HS-5 (cell line): ENCODE results near the gene KIAA0930.

ENCODE experiments used
- DNase-seq: peaks from one replicate; pipeline ENCODE4 v3.0.0-alpha.2; 2012; ENCODE audit warnings: low read depth

The KIAA0930 gene

GRCh38 chr22:45237065-45237990 is 3.4 kb downstream of the KIAA0930 start:
- no peak for DNase-seq

GRCh38 chr22:45235851-45236342 is 4.8 kb downstream of the KIAA0930 start:
- no peak for DNase-seq

- DNase-seq, result no peak
These were observed 5.5 kb downstream of the KIAA0930 start for GRCh38 chr22:45235101-45235777.

- DNase-seq, result no peak
These were observed 6.9 kb downstream of the KIAA0930 start for GRCh38 chr22:45233827-45234226.

DNA sequence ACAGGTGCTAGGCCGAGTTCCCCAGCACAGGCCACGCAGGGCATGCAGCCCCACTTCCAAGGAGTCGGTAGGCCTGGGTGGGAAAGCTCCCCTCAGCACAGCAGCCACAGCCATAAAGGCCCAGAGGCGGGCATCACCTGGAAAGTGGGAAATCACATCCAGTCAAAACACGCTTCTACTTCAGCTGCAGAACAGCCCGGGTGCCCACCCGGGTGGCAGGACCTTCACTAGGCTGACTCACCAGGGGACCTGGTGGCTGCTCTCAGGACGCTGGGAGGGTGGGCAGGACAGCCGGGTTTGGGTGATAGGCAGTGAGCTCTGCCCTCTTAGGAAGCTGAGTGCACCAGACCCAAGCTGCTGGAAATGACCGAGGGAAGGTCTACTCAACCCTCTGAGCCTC is 7.3 kb downstream of the KIAA0930 start:
- no peak for DNase-seq

GRCh38 chr22:45231293-45231692 is 9.4 kb downstream of the KIAA0930 start:
- no peak for DNase-seq

DNA sequence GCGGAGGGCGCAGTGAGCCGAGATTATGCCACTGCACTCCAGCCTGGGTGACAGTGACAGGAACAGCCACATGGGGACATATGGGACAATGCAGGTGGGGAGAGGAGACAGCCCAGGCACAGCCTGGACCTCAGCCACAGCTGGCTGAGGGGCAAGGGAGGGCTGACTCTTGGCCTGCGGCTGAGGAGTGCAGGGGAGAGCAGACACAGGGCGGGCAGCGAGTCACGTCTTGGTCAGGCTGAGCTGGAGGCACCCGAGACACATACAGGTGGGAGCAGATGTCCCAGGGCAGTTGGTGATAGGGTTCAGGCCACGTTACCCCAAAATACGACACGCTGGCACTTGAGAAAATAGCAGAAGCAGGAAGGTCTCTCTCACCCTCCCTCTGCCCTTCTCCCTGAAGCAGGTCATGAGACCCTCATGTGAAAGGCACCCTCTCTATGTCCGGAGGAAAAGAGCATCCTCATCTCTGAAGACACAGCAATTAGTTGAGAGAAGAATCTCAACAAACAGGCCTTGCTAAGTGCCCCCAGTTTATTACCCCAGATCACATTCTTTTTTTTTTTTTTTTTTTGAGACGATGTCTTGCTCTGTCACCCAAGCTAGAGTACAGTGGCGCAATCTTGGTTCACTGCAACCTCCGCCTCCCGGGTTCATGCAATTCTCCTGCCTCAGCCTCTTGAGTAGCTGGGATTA is 10.5 kb downstream of the KIAA0930 start:
- no peak for DNase-seq

- no peak for DNase-seq
These were observed 11.5 kb downstream of the KIAA0930 start for GRCh38 chr22:45229181-45229580.

GRCh38 chr22:45228401-45228754 is 12.3 kb downstream of the KIAA0930 start:
- no peak for DNase-seq

- no peak for DNase-seq
These were observed 12.9 kb downstream of the KIAA0930 start for GRCh38 chr22:45227645-45228400.

DNA sequence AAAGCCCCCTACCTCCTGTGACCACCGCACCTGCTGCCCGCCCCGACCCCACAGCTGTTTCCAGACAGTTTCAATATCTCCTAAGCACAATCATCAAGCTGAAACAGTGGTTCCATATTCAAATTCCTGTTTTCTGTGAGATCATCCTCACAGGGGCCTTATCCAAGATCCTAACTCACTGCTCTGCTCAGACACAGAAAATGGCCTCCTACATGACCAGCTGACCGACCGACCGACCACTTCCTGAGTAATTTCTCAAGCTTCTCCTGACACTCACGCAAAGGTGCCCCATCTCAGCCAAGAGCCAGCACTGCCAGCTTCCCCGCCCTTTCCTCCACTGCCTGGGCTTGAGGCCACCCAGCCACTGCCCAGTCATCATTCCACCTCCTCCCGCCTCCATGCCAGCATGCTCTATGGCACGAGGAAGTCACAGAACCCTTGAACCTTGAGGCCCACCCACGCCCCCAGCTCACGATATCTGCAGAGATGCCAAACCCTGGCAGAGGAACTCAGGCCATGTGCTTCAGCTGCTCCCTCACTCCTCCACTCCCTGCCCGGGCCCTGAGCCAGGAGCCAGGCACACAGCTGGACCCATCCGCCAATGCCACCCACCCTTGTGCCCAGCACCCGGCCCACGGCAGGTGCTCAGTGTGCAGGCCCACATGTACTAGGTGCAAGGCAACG is 14.0 kb downstream of the KIAA0930 start:
- DNase-seq, result no peak

GRCh38 chr22:45225732-45226502 is 14.8 kb downstream of the KIAA0930 start:
- DNase-seq, result no peak

- no peak for DNase-seq
These were observed 15.5 kb downstream of the KIAA0930 start for GRCh38 chr22:45224988-45225731.

GRCh38 chr22:45224331-45224730 is 16.4 kb downstream of the KIAA0930 start:
- no peak for DNase-seq

- no peak for DNase-seq
These were observed 17.2 kb downstream of the KIAA0930 start for GRCh38 chr22:45223304-45224117.

DNA sequence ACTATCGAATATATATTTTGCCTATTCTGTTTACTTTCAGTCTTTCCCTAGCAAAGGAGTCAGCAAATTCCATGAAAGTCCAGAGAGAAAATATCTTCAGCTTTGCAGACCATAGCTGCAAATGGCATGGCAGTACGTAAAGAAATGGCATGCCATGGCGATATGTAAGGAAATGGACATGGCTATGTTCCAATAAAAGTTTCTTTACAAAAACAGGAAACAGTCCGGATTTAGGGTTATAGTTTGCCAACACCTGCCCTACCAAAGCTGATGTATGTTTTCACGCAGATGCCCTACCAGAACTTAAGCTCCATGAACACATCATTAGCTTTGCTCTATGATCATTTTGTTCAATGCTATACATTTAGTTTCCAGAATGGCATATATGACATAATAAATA is 19.5 kb downstream of the KIAA0930 start:
- no peak for DNase-seq

DNA sequence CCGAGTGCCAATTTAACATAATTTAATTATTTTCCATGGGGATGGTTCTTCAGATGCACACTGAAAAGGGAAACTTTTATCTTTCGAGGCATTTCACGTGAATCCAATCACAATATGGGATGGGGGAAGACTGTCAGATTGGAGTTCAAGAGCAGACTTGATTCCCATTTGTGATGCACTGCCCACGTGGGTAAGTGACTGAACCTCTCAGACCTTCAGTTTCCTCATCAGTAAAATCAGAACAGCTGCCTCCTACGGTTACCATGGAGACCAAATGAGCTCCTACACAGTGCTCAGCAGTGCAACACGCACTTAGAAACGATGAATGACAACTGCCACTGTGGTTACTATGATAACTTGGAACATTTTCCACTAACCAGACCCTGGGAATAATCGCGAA is 21.7 kb downstream of the KIAA0930 start:
- peak; percentile 43 for DNase-seq

- DNase-seq, result no peak
These were observed 22.9 kb downstream of the KIAA0930 start for GRCh38 chr22:45217806-45218205.

- no peak for DNase-seq
These were observed 23.3 kb downstream of the KIAA0930 start for GRCh38 chr22:45217345-45217744.
